HepG2 (cell line): ENCODE data around the gene C5AR2. TPM values are rescaled to one million over a fixed set of nuclear protein-coding genes. Genes with fewer than 3 reads are reported as not detected.

Experiments
- ATAC-seq: fragments of 200-7000 bp; cut with Tn5 transposase; 3 replicates; pipeline ENCODE4 v1.9.1; 2020; ENCODE audit warnings: mild to moderate bottlenecking, moderate library complexity
- BruUV-seq: library from RNA; stranded (reverse); fragments of 400-500 nt; replicated peaks from 2 replicates; lab custom pipeline; 2021; lab: Mats Ljungman, UMichigan
- CTCF ChIA-PET: fragments of 300-600 bp; formaldehyde crosslinking; extraction: SDS; loops from one replicate; lab custom pipeline; 2021; ENCODE audit warnings: low total read pairs, inconsistent platforms, low intra/inter-chr PET ratio; lab: Yijun Ruan, JAX
- POLR2A ChIA-PET: fragments of 350-600 bp; sonication (Branson Sonifier 250); formaldehyde crosslinking; loops from one replicate; lab custom pipeline; 2020; ENCODE audit warnings: antibody characterized with exemption, inconsistent platforms; lab: Yijun Ruan, JAX
- DNase-seq: peaks from one replicate; pipeline ENCODE4 v3.0.0-alpha.2; 2015; ENCODE audit warnings: low spot score
- FAIRE-seq: peaks from 3 replicates; lab custom pipeline; 2011; peaks lifted over from hg19 to GRCh38; lab: Jason Lieb, UNC
- H2AFZ ChIP-seq: one replicate; pipeline ENCODE4 v1.6.1; 2011; ENCODE audit warnings: low read length, inconsistent platforms
- H3K27ac ChIP-seq: fragments of 300-600 bp; 3 replicates; pipeline ENCODE4 v1.8.0; 2011; ENCODE audit warnings: mixed run types, mild to moderate bottlenecking, mixed read lengths, low read length, inconsistent platforms; ENCODE audit not compliant: insufficient read depth; ENCODE audit errors: extremely low read length
- H3K27me3 ChIP-seq, 2 experiments: fragments of 200-600 bp in 1 of 2; 2 replicates in 1 of 2; 3 replicates in 1 of 2; pipeline versions ENCODE4 v1.6.0 to v1.8.0; 2011; ENCODE audit warnings: low read length in 2 of 2, mild to moderate bottlenecking in 2 of 2, moderate library complexity in 2 of 2, inconsistent platforms in 1 of 2; ENCODE audit not compliant: insufficient read depth in 2 of 2, control insufficient read depth in 1 of 2
- H3K36me3 ChIP-seq, 2 experiments: fragments of 200-600 bp in 1 of 2; replicated peaks in 1 of 2; 2 replicates in 1 of 2; 3 replicates in 1 of 2; pipeline versions ENCODE4 v1.5.1 to v1.8.0; 2011; ENCODE audit warnings: low read length in 2 of 2, inconsistent platforms in 1 of 2; ENCODE audit not compliant: insufficient read depth in 2 of 2, control insufficient read depth in 1 of 2
- H3K4me1 ChIP-seq: 2 replicates; pipeline ENCODE4 v1.5.1; 2012; ENCODE audit warnings: low read length, inconsistent platforms; ENCODE audit not compliant: insufficient read depth
- H3K4me2 ChIP-seq: 2 replicates; pipeline ENCODE4 v1.6.0; 2011; ENCODE audit warnings: low read depth, low read length, inconsistent platforms
- H3K4me3 ChIP-seq, 3 experiments: fragments of 200-600 bp in 1 of 3; sonication (generic), shearing (Covaris generic) in 1 of 3; replicated peaks in 1 of 3; 2 replicates each; pipeline ENCODE4 v1.5.1; 2011 to 2016; ENCODE audit warnings: low read length in 3 of 3, inconsistent platforms in 2 of 3, low read depth in 2 of 3, mild to moderate bottlenecking in 2 of 3, control low read depth in 1 of 3, mixed read lengths in 1 of 3; ENCODE audit not compliant: insufficient read depth in 1 of 3
- H3K79me2 ChIP-seq: one replicate; pipeline ENCODE4 v1.6.1; 2011; ENCODE audit warnings: low read length, inconsistent platforms; ENCODE audit not compliant: insufficient read depth
- H3K9ac ChIP-seq: 2 replicates; pipeline ENCODE4 v1.6.0; 2011; ENCODE audit warnings: mild to moderate bottlenecking, low read depth, low read length, inconsistent platforms; ENCODE audit not compliant: insufficient read depth
- H3K9me3 ChIP-seq: 2 replicates; pipeline ENCODE4 v1.5.1; 2012; ENCODE audit warnings: mild to moderate bottlenecking, low read length
- H4K20me1 ChIP-seq: 2 replicates; pipeline ENCODE4 v1.6.0; 2011; ENCODE audit warnings: inconsistent platforms, mild to moderate bottlenecking, low read length, moderate library complexity; ENCODE audit not compliant: insufficient read depth
- AGO2 ChIP-seq: fragments of 200-400 bp; formaldehyde crosslinking; optimal IDR thresholded peaks from 2 replicates; pipeline ENCODE3; 2017; ENCODE audit warnings: mild to moderate bottlenecking, low read depth, low read length, moderate library complexity
- NFIB ChIP-seq: sonication (generic); formaldehyde crosslinking; IDR thresholded peaks from 2 replicates; pipeline ENCODE4 v1.9.0; 2021; ENCODE audit warnings: missing genetic modification reagents, mild to moderate bottlenecking, borderline replicate concordance
- RXRA ChIP-seq: sonication (generic); formaldehyde crosslinking; IDR thresholded peaks from 2 replicates; pipeline ENCODE4 v1.5.1; 2020; ENCODE audit warnings: missing genetic modification reagents
- SP140L ChIP-seq: sonication (generic); formaldehyde crosslinking; IDR thresholded peaks from 2 replicates; pipeline ENCODE4 v1.4.0; 2020; ENCODE audit warnings: missing genetic modification reagents, borderline replicate concordance
- TCF12 ChIP-seq, 2 experiments: fragments of 450-650 bp in 1 of 2; sonication (generic) in 1 of 2; formaldehyde crosslinking in 1 of 2; IDR thresholded peaks; 2 replicates each; pipeline versions ENCODE4 v1.6.1 to v1.8.0; 2017 to 2022; ENCODE audit warnings: antibody characterized with exemption in 1 of 2, mild to moderate bottlenecking in 1 of 2, missing genetic modification reagents in 1 of 2, moderate library complexity in 1 of 2
- YEATS2 ChIP-seq: sonication (generic); formaldehyde crosslinking; IDR thresholded peaks from 2 replicates; pipeline ENCODE4 v1.4.0; 2020; ENCODE audit warnings: missing genetic modification reagents, borderline replicate concordance
- ZFP90 ChIP-seq: sonication (generic); formaldehyde crosslinking; IDR thresholded peaks from 2 replicates; pipeline ENCODE4 v1.8.0; 2022; ENCODE audit warnings: missing genetic modification reagents, mild to moderate bottlenecking, inconsistent platforms, borderline replicate concordance
- ZNF121 ChIP-seq: sonication (generic); formaldehyde crosslinking; IDR thresholded peaks from 2 replicates; pipeline ENCODE4 v1.5.0; 2020; ENCODE audit warnings: mild to moderate bottlenecking, missing genetic modification reagents
- ZNF883 ChIP-seq: sonication (generic); formaldehyde crosslinking; IDR thresholded peaks from 2 replicates; pipeline ENCODE4 v1.5.1; 2020; ENCODE audit warnings: mild to moderate bottlenecking, missing genetic modification reagents; ENCODE audit errors: not compliant biosample characterization
- whole genome bisulfite sequencing: methylation state at CpG from one replicate; pipeline ENCODE4 v1.1.6; 2017; ENCODE audit warnings: low lambda C conversion rate; 5-methylcytosine and 5-hydroxymethylcytosine counted together
- in situ Hi-C: cut with HindIII; loops from 2 replicates; pipeline ENCODE4 v1.10.0; 2017; ENCODE audit warnings: low pct_unique_long_range_greater_than_20kb; ENCODE audit not compliant: extremely low pct_ligation_motif_present
- intact Hi-C: fragments of 100-400 bp; cut with micrococcal nuclease; formaldehyde crosslinking; loops from one replicate; pipeline ENCODE4 v1.10.0; 2022; ENCODE audit not compliant: unreplicated experiment
- polyA plus RNA-seq, 8 experiments: library from polyadenylated mRNA; depleted of rRNA in 3 of 8; stranded (reverse) in 7 of 8; unstranded in 1 of 8; fragments of >200 nt; fragmentation: Illumina TruSeq in 4 of 8; extraction: Trizol in 4 of 8; gene quantifications; 2 replicates each; pipeline versions ENCODE4 v1.2.1 to v1.2.3, GENCODE V29; 2011 to 2016; ENCODE audit warnings: low read depth in 4 of 8, missing spikeins in 1 of 8, mixed read lengths in 1 of 8; ENCODE audit not compliant: insufficient read depth in 1 of 8
- total RNA-seq, 5 experiments: library from RNA; depleted of rRNA; stranded (reverse); fragments of >200 nt; fragmentation: Illumina TruSeq; extraction: Trizol; gene quantifications; 2 replicates each; pipeline ENCODE4 v1.2.3, GENCODE V29; 2016; ENCODE audit warnings: low read depth in 1 of 5
- TF ChIP-seq, protein P1 (sequence below): sonication (generic); formaldehyde crosslinking; IDR thresholded peaks from 2 replicates; pipeline ENCODE4 v1.4.0; 2020; ENCODE audit warnings: mild to moderate bottlenecking, missing genetic modification reagents

The C5AR2 gene
- total and polyA plus RNA-seq, 2 of the 13 experiments (the other 11 are each of a cell fraction or from before 2014, with no cell fraction given), result 0.09 to 0.24 TPM

DNA sequence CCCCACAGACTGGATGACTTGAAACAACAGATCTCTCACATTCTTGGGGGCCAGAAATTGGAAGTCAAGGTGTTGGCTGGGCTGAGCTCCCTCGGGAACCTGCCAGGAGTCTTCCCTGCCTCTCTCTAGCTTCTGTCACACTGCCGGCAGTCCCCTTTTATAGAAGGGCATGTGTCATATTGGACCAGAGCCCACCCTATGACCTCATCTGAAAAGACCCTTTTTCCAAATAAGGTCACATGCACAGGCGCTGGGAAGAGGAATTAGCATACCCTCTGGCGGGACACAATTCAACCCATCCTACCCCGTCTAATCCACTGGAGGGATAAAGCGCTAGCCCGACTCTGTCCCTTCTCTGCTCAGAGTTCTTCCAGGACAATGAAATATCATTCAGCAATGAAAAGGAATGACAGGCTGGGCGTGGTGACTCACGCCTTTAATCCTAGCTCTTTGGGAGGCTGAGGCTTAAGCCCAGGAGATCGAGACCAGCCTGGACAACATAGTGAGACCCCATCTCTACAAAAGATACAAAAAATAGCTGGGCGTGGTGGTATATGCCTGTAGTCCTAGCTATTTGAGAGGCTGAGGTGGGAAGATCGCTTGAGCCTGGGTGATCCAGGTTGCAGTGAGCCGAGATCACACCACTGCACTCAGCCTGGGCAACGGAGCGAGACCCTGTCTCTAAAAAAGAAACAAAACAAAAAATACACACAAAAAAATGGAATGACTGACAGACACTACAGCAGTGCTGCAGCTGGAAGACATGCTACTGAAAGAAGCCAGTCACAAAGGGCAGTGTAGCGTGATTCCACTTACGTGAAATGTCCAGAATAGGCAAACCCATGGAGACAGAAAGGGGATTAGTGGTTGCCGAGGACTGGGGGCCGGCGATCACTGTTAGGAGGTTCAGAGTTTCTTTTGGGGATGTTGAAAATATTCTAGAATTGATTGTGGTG, 58.8 kb downstream of the C5AR2 start:
- no peaks in the 10 kb centered on the region for H3K4me1 ChIP-seq
- BruUV-seq, result no TSS peak
- H2AFZ ChIP-seq, result no peak overlapping the region
- H3K4me2 ChIP-seq, result no peak overlapping the region
- 50% methylated on average over 20 of the region's 20 CpGs for WGBS
- FAIRE-seq (no peak), DNase-seq (no peak), ATAC-seq (peak; percentile 21; the same call in 2 of the 3 replicates)
- no peak overlapping the region for H3K9ac ChIP-seq
- in situ Hi-C loops, result loop anchor here (5.0 kb wide), 1 partner anchor 94 kb away; no protein-coding TSS in a partner anchor
- no peak overlapping the region for H3K4me3 ChIP-seq
- CTCF ChIA-PET, result interaction anchor here (1.9 to 2.5 kb wide), 3 partner anchors 86 to 107 kb away, joined by 4 to 37 read pairs (median 15); no protein-coding TSS in a partner anchor
- H4K20me1 ChIP-seq, result no peaks in the 10 kb centered on the region
- H3K27ac ChIP-seq, result no peak overlapping the region
- H3K36me3 ChIP-seq, result no peaks in the 10 kb centered on the region
- POLR2A ChIA-PET, result interaction anchor here (1.5 kb wide), 1 partner anchor 42 kb away, joined by 5 read pairs; the partner anchor contains the start of gene DHX34
- no peaks in the 10 kb centered on the region for H3K9me3 ChIP-seq
- TF ChIP-seq ZNF883, result no peak
- no peak for TF ChIP-seq TCF12 (IDR thresholded peaks at IDR 0.05)
- no peak for TF ChIP-seq TCF12 (CRISPR knock-in tag; IDR thresholded peaks at IDR 0.05)
- no peak for TF ChIP-seq AGO2
- TF ChIP-seq ZNF121 (CRISPR knock-in tag), result peak; percentile 72
- TF ChIP-seq YEATS2 (CRISPR knock-in tag), result no peak
- TF ChIP-seq RXRA (CRISPR knock-in tag), result 0 out of 2 replicates have a peak, but pooled peaks have one; percentile 4
- no peak for TF ChIP-seq SP140L (CRISPR knock-in tag)
- TF ChIP-seq NFIB, result no peak
- TF ChIP-seq, protein P1, sequence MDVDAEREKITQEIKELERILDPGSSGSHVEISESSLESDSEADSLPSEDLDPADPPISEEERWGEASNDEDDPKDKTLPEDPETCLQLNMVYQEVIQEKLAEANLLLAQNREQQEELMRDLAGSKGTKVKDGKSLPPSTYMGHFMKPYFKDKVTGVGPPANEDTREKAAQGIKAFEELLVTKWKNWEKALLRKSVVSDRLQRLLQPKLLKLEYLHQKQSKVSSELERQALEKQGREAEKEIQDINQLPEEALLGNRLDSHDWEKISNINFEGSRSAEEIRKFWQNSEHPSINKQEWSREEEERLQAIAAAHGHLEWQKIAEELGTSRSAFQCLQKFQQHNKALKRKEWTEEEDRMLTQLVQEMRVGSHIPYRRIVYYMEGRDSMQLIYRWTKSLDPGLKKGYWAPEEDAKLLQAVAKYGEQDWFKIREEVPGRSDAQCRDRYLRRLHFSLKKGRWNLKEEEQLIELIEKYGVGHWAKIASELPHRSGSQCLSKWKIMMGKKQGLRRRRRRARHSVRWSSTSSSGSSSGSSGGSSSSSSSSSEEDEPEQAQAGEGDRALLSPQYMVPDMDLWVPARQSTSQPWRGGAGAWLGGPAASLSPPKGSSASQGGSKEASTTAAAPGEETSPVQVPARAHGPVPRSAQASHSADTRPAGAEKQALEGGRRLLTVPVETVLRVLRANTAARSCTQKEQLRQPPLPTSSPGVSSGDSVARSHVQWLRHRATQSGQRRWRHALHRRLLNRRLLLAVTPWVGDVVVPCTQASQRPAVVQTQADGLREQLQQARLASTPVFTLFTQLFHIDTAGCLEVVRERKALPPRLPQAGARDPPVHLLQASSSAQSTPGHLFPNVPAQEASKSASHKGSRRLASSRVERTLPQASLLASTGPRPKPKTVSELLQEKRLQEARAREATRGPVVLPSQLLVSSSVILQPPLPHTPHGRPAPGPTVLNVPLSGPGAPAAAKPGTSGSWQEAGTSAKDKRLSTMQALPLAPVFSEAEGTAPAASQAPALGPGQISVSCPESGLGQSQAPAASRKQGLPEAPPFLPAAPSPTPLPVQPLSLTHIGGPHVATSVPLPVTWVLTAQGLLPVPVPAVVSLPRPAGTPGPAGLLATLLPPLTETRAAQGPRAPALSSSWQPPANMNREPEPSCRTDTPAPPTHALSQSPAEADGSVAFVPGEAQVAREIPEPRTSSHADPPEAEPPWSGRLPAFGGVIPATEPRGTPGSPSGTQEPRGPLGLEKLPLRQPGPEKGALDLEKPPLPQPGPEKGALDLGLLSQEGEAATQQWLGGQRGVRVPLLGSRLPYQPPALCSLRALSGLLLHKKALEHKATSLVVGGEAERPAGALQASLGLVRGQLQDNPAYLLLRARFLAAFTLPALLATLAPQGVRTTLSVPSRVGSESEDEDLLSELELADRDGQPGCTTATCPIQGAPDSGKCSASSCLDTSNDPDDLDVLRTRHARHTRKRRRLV (CRISPR knock-in tag), result no peak
- TF ChIP-seq ZFP90 (CRISPR knock-in tag), result no peak
- H3K79me2 ChIP-seq, result no peaks in the 10 kb centered on the region
- intact Hi-C loops, result loop anchor here (1.0 kb wide), 1 partner anchor 95 kb away; no protein-coding TSS in a partner anchor
- H3K27me3 ChIP-seq, result peaks cover 0 to 13% of the 10 kb centered on the region in 2 experiments; a peak in 2 of 5 replicates
